GM18498 (cell line): ENCODE data around the gene KIR3DL1.
"Not testable (repeated sequence)": the region's sequence is repeated elsewhere in the genome, so short reads cannot be mapped to it uniquely, and the experiment has no call there.

Source experiments
- ATAC-seq: cut with Tn5 transposase; IDR thresholded peaks from one replicate; pipeline ENCODE4 v1.9.1; 2021; ENCODE audit warnings: mild to moderate bottlenecking, moderate library complexity; ENCODE audit not compliant: unreplicated experiment

Gene KIR3DL1

DNA sequence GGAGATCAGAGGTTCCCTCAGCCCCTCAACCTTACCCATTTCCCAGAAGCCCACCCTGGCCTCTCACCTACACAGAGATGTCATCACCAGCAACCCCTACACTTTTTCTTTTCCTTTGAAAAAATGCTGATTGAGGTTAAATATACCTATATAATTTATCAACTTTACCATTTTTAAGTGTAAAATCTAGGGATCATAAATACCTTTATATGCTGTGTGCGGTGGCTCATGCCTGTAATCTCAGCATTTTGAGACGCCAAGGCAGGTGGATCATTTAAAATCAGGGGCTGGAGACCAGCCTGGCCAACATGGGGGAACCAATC is 9.8 kb upstream of the KIR3DL1 start:
- ATAC-seq, result no peak

- ATAC-seq, result not testable (repeated sequence)
Measured at GRCh38 chr19:54814571-54814970, 1.7 kb upstream of the KIR3DL1 start.

DNA sequence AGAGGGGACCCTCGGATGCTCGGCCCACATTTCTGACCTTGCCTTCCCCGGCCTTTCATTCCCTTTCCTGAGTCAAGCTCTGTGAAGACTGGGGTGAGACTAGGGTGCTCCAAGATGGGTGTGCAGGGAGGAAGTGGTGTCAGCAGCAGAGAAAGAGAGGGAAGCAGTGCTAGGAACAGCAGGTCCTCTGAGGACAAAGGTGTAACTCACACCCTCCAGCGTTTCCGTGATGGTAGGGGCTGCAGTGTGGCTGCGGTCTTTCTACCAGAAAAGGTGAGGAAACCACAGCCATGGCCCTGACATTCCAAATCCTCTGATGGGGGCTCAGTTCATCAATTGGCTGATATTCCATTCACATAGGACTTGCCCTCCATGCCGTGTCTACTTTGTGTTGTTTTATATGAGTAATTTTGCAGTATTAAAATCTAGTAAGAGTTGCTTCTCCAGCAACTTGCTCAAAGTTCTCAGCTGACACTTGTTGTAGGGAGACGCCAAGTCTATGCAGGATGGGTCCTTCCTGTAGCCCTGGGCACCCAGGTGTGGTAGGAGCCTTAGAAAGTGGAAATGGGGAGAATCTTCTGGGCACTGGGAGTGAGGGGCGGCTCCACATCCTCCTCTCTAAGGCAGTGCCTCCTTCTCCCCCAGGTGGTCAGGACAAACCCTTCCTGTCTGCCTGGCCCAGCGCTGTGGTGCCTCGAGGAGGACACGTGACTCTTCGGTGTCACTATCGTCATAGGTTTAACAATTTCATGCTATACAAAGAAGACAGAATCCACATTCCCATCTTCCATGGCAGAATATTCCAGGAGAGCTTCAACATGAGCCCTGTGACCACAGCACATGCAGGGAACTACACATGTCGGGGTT is 1.6 kb downstream of the KIR3DL1 start:
- ATAC-seq, result no peak

GRCh38 chr19:54824416-54824815 is 8.1 kb downstream of the KIR3DL1 start:
- not testable (repeated sequence) for ATAC-seq

GRCh38 chr19:54825326-54825725 is 9.1 kb downstream of the KIR3DL1 start:
- ATAC-seq, result not testable (repeated sequence)

DNA sequence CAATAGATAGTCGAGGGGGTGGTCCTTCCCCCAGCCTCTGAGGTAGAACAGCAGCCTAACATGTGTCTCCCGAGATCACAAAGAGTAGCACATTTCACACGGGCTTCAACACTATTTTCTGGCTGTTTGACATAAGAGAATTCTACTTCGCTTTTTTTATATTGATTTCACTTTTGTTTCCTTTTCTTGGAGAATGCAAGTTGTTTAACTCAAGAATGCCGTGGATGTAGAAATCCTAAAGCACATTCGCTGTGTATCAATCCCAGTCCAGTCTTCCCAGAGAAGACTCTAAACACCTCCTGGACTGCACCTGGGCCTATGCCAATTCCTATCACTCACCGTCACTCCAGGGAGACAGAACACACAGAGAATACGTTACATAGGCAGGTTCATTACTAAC is 11.8 kb downstream of the KIR3DL1 start:
- ATAC-seq, result not testable (repeated sequence)

GRCh38 chr19:54832496-54832895 is 16.2 kb downstream of the KIR3DL1 start, which contains the start of gene KIR2DS4:
Gene KIR2DS4 (plus strand): TSS chr19:54832676.
- ATAC-seq, result not testable (repeated sequence)

GRCh38 chr19:54835126-54835525 is 18.9 kb downstream of the KIR3DL1 start:
- not testable (repeated sequence) for ATAC-seq

DNA sequence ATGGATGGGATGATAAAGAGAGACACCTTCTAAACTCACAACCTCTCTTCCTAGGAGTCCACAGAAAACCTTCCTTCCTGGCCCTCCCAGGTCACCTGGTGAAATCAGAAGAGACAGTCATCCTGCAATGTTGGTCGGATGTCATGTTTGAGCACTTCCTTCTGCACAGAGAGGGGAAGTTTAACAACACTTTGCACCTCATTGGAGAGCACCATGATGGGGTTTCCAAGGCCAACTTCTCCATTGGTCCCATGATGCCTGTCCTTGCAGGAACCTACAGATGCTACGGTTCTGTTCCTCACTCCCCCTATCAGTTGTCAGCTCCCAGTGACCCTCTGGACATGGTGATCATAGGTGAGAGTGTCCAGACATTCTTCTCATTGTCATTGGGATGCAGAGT is 21.3 kb downstream of the KIR3DL1 start:
- ATAC-seq, result not testable (repeated sequence)

DNA sequence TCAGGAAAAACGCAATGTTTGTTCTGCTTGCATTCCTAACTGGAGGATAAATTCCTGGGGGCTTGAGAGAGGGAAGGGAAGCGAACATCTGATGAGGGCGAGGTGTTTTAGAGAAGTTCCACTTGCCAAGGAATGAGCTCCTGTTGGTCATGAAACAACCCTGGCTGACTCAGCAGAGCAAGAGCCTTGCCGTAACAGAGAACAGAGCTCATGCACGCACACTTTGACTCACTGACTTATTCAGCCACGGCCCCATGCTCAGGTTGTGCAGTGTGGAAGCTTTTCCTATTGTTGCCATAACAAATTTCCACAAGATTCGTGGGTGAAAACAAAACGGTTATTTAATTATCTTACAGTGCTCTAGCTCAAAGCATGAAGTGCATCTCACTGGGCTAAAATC is 26.9 kb downstream of the KIR3DL1 start:
- not testable (repeated sequence) for ATAC-seq

DNA sequence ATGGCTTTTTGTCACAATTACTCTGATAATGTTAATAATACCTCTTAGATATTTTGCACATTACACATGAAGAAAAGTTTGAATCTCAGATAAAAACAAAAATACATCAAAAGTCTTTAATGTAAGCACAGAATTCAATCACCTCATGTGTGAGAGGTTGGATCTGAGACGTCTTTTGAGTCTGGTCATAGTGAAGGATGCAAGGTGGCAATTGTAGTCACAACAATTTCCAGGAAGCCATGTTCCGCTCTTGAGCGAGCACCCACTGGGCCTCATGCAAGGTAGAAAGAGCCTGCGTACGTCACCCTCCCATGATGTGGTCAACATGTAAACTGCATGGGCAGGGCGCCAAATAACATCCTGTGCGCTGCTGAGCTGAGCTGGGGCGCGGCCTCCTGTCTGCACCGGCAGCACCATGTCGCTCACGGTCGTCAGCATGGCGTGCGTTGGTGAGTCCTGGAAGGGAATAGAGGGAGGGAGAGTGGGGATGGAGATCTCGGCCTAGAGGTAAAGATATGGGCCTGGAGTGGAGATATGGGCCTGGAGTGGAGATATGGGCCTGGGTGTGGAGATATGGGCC is 33.9 kb downstream of the KIR3DL1 start, which contains the start of gene KIR3DL2:
Gene KIR3DL2 (plus strand): TSS at position 383 of the 580 bp plus-strand sequence. CDS start 33 bp downstream, at position 416.
- ATAC-seq, result not testable (repeated sequence)

DNA sequence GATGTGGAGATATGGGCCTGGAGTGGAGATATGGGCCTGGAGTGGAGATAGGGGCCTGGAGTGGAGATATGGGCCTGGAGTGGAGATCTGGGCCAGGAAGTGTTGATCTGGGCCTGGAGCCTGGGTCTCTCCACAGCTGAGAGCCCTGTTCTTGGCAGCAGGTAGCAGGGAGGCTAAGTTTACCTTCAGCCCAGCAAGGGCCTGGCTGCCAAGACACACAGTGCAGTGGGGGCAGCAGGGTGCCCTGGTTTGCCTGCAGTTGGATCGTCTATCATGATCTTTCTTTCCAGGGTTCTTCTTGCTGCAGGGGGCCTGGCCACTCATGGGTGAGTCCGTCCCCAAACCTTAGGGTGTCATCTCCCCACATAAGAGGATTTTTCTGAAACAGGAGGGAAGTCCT is 34.7 kb downstream of the KIR3DL1 start:
- ATAC-seq, result no peak

DNA sequence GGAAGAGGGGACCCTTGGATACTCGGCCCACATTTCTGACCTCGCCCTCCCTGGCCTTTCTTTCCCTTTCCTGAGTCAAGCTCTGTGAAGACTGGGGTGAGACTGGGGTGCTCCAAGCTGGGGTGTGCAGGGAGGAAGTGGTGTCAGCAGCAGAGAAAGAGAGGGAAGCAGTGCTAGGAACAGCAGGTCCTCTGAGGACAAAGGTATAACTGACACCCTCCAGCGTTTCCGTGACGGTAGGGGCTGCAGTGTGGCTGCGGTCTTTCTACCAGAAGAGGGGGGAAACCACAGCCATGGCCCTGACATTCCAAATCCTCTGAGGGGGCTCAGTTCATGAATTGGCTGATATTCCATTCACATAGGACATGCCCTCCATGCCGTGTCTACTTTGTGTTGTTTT is 35.1 kb downstream of the KIR3DL1 start:
- no peak for ATAC-seq

DNA sequence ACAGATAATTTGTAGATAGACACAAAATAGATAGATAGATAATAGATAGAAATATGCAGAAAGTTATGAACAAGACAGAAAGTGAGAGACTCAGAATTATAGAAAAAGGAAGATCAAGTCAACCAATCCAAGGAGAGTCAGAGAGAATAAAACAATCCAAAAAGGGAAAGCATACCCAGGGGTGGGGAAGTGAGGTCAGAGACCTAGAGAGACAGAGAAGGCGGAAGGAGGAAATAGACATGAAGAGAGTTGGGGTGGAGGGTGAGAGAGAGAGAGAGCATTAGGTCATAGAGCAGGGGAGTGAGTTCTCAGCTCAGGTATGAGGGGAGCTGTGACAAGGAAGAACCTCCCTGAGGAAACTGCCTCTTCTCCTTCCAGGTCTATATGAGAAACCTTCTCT is 39.0 kb downstream of the KIR3DL1 start:
- not testable (repeated sequence) for ATAC-seq

GRCh38 chr19:54858476-54858875 is 42.2 kb downstream of the KIR3DL1 start:
- not testable (repeated sequence) for ATAC-seq

DNA sequence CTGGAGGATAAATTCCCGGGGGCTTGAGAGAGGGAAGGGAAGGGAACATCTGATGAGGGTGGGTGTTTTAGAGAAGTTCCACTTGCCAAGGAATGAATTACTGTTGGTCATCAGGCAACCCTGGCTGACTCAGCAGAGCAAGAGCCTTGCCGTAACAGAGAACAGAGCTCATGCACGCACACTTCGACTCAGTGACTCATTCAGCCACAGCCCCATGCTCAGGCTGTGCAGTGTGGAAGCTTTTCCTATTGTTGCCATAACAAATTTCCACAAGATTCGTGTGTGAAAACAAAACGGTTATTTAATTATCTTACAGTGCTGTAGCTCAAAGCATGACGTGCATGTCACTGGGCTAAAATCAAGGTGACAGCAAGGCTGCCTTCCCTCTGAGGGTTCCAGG is 43.2 kb downstream of the KIR3DL1 start:
- ATAC-seq, result not testable (repeated sequence)

- ATAC-seq, result not testable (repeated sequence)
Measured at GRCh38 chr19:54863459-54863858, 47.2 kb downstream of the KIR3DL1 start.

DNA sequence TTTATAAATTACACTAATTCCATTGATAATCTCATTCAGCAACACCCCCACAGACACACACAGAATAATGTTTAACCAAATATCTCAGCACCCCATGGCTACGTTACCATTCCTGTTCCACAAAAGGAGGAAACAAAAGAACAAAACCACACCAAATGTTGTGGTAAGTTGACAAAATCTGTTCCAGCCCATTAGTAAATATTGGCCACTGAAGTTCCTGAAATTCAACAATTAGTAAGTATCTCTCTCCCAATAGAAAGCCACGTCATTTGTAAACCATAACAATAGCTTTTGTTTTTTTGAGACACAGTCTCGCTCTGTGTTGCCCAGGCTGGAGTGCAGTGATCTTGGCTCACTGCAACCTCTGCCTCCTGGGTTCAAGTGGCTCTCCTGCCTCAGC is 55.4 kb downstream of the KIR3DL1 start:
- no peak for ATAC-seq

- no peak for ATAC-seq
Measured at GRCh38 chr19:54873990-54874389, 57.7 kb downstream of the KIR3DL1 start, which contains the start of gene FCAR. Gene FCAR (plus strand): TSS chr19:54874235. CDS start chr19:54874290, 55 bp downstream.

DNA sequence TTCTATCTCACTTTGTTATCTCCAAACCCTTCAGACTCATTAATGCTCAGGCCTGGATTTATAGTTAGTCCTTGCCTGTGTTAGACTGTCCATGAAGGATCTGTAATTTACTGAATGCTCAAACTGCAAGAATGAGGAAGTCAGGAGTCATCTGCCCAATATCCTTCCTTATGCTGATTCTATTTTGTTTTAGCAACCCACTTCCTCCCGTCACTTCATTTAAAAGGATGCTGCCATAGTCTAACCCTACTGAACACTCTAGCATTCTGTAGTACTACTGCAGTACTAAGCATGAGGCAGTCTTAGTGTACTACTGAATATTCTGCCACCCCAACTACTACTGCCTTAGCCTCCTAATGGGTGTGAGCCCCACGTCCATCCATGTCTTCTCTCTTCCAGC is 59.2 kb downstream of the KIR3DL1 start:
- no peak for ATAC-seq

- no peak for ATAC-seq
Measured at GRCh38 chr19:54877471-54877870, 61.2 kb downstream of the KIR3DL1 start.
